GM13976 (cell line): ENCODE measurements around the gene AGAP3.

Experiments used
- DNase-seq: peaks from one replicate; pipeline ENCODE4 v3.0.0; 2012; ENCODE audit warnings: low spot score
- CTCF ChIP-seq: IDR thresholded peaks from 2 replicates; pipeline ENCODE4 v1.5.1; 2012; ENCODE audit warnings: borderline replicate concordance, mild to moderate bottlenecking; ENCODE audit not compliant: insufficient read depth; ENCODE audit errors: extremely low read depth, missing control alignments, control extremely low read depth
- in situ Hi-C: fragments of 300-500 bp; cut with MboI; formaldehyde crosslinking; loops from one replicate; pipeline ENCODE4 v1.12.0; 2022; ENCODE audit warnings: low sequenced_read_pairs, mixed read lengths, inconsistent platforms; ENCODE audit not compliant: unreplicated experiment

Gene AGAP3

DNA sequence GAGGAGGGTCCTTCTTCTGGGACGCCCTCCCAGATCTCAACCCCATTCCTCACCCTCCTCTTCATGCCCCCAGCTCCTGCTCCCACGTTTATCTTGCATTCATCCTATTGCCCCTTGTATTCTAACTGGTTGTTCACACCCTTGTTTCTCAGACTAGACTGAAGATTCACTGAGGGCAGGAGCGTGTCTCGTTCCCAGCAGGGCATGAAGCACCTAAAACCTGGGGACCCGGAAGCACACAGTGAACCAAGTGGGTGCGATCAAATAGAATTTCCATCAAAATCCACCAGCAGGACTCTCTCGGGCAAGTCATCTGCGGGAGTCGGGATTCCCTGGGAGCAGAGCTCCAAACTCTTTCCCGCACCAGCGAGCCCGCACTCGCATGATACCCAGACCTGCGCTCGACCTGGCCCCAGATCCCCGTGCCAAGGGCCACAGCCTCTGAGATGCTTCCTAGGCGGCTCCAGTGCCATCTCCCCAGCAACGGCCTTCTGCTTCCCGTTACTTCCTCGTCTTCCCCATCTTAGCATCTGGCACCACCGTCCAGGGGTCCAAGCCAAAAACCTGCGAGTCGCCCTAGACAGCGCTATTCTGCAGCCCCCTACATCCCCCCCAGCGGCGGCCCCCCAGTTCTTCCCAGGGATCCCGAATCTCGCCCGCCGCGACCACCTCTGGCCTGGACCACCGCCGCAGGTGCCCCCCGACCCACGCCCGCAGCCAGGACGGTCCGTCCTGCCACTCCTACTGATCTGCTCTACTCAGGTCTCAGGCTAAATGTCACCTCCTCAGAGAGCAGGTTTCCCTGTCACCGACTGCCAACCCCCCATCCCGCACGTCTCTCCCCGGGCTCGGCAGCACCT lies 87.3 kb downstream of the AGAP3 start:
- in situ Hi-C loops = no loop called here
- DNase-seq = no peak
- TF ChIP-seq CTCF = no peak

DNA sequence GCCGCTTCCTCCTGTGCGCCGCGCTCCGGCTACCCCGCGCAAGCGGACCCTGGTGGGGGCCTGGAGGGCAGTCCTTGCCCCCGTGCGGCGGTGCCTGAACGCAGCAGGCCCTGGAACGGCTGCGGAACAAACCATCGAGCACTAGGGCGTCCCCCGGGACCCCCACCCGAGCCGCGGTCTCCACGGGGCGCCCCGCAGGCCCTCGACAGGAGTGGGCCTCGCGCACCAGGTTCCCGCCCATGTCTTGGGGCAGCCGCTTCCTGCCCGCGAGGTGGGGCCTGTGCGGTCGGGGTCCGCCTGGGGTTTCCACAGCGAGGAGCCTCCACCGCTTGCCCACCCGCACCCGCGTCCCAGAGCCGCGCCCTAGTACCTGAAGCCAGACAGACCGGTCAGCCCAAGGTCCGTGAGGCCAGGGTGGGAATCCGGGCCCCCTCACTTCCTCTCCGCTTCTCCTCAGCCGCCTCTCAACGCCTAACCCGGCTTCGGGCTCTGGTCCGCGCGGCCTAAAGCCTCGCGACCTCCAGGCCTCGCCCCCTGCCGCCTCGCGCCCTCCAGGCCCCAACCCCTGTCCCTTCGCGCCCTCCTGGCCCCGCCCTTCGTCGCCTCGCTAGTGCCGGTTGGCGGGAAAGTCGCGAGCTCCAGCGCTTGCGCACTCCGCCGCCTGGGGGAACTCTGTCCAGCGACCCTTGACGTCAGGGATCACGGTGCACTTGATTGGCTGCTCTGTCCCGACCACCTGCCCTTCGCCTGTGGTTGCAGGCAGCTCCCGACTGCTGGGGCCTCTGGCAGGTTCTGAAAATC lies 88.2 kb downstream of the AGAP3 start:
- in situ Hi-C loops = no loop called here
- TF ChIP-seq CTCF = no peak
- DNase-seq = peak; percentile 28

- in situ Hi-C loops = no loop called here
- peak; percentile 18 for DNase-seq
- no peak for TF ChIP-seq CTCF
These were observed 88.9 kb downstream of the AGAP3 start for GRCh38 chr7:151175047-151175792.

GRCh38 chr7:151175793-151176311 lies 89.6 kb downstream of the AGAP3 start:
- no peak for DNase-seq
- no peak for TF ChIP-seq CTCF
- in situ Hi-C loops = no loop called here

DNA sequence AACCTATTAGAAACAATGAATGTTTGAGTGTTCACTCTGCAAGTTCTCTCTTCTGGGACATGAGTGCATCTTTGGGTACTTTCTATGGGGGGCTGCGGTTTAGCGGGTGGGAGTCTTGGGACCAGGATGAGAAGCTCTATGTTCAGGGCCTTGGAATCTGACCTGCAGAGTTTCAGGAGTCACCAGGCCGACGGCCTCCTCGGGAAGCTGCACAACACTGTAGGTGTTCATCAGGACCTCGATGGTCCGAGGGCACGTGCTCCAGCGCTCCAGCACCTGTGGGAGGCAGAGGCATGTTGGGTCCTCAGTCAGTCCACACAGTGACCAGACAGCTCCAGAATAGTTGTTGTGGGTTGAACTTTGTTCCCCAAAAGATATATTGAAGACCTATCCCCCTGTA lies 90.1 kb downstream of the AGAP3 start:
- TF ChIP-seq CTCF = no peak
- no peak for DNase-seq
- in situ Hi-C loops = no loop called here

DNA sequence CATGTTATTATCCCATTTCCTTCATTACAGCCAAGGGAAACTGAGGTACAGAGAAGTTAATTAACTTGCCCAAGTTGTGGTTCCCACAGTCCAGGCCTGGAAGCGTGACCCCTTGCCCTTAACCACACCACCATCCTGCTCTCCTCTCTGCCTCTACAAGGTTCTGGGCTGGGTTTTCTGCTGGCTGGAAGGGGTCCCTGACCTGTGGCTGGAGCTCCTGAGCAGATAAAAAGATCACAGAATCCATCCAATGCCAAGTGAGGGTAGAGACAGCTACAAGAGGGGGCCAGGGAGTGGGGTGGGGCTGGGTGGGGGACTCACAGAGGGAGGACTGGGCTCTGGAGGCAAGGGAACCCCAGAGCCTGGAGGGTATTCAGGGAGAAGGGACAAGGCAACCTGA lies 91.0 kb downstream of the AGAP3 start:
- TF ChIP-seq CTCF = no peak
- in situ Hi-C loops = no loop called here

More for the DNA sequence above, 91.0 kb downstream of the AGAP3 start:
- no peak for DNase-seq
